Body of pancreas (tissue), 4 donors: ENCODE measurements around the gene OR52W1. TPM values are rescaled to one million over a fixed set of nuclear protein-coding genes. Genes with fewer than 3 reads are reported as not detected.

Experiments used
- ATAC-seq: fragments of 150-250 bp; one replicate; pipeline ENCODE4 v1.9.1; 2016
- DNase-seq, 4 donors: peaks; one replicate each; pipeline ENCODE4 v3.0.0-alpha.2; 2019
- H3K27ac ChIP-seq, 4 donors: fragments of 200-600 bp; sonication (generic); 1 replicate in 3 of 4; 2 replicates in 1 of 4; pipeline versions ENCODE4 v1.5.1 to v1.6.1; 2016 to 2019; ENCODE audit warnings: mild to moderate bottlenecking in 1 of 4, mixed read lengths in 1 of 4, moderate library complexity in 1 of 4
- H3K27me3 ChIP-seq, 2 donors: fragments of 200-600 bp; sonication (generic); one replicate each; pipeline ENCODE4 v1.6.0; 2016; ENCODE audit warnings: mild to moderate bottlenecking in 1 of 2
- H3K36me3 ChIP-seq, 2 donors: fragments of 200-600 bp; sonication (generic); replicated peaks in 1 of 2; 2 replicates each; pipeline ENCODE4 v1.5.1; 2016; ENCODE audit warnings: low read depth in 2 of 2; ENCODE audit not compliant: insufficient read depth in 1 of 2
- H3K4me1 ChIP-seq: fragments of 200-600 bp; sonication (generic); one replicate; pipeline ENCODE4 v1.6.0; 2016
- H3K4me3 ChIP-seq, 2 donors: fragments of 200-600 bp; sonication (generic); 1 replicate in 1 of 2; 2 replicates in 1 of 2; pipeline ENCODE4 v1.5.1; 2016 to 2019
- H3K9me3 ChIP-seq, 3 donors: fragments of 200-600 bp; sonication (generic); 1 replicate in 2 of 3; 2 replicates in 1 of 3; pipeline ENCODE4 v1.5.1; 2016
- CTCF ChIP-seq, 7 experiments: fragments of 450-650 bp in 4 of 7; fragments of 200-600 bp in 3 of 7; sonication (generic) in 3 of 7; IDR thresholded peaks; one replicate each; pipeline ENCODE4 v1.5.1; 2016 to 2019; ENCODE audit warnings: antibody characterized with exemption in 7 of 7
- POLR2A ChIP-seq, 3 donors: fragments of 450-650 bp; IDR thresholded peaks; one replicate each; pipeline ENCODE4 v1.6.1; 2016; ENCODE audit warnings: antibody characterized with exemption in 3 of 3, mild to moderate bottlenecking in 2 of 3
- WGBS, 2 donors: methylation state at CpG; one replicate each; pipeline ENCODE4 v1.1.5; 2017; 5-methylcytosine and 5-hydroxymethylcytosine counted together
- intact Hi-C: fragments of 100-400 bp; cut with DNase I; formaldehyde crosslinking; loops from one replicate; pipeline ENCODE4 v1.15.1; 2023
- total RNA-seq, 2 donors: library from RNA; depleted of rRNA; stranded (reverse); fragments of >200 nt; gene quantifications; one replicate each; pipeline ENCODE4 v1.1.0, GENCODE V29; 2016

The OR52W1 gene
- total RNA-seq, 2 donors from 2014 or later: not detected

DNA sequence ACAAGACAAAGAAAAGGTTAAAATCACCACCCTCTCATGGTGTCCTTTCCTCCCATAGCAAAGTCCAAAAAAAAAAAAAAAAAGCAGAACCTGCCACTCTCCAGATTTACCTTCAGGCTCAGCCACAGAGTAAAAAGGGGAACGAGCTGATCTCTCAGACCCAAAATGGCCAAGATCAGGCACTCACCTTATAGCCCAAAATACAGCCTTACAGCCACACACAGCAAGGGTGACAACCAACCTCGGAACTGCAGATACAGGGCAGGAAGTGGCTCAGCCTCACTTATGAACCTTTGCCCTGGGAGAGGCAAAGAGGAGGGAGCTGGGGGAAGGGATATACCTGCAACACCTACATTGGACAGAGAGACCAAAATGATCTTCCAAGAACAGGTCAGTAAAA lies 30.9 kb downstream of the OR52W1 start:
- TF ChIP-seq POLR2A (IDR thresholded peaks at IDR 0.05) (no peak), CTCF (IDR thresholded peaks at IDR 0.05) (no peak)
- Histone ChIP-seq H3K4me1 (peaks cover 28% of the 10 kb centered on the region), H3K27me3 (no peaks in the 10 kb centered on the region), H3K9me3 (no peaks in the 10 kb centered on the region), H3K4me3 (no peak overlapping the region), H3K27ac (no peak overlapping the region), H3K36me3 (no peaks in the 10 kb centered on the region)
- DNase-seq: no peak
- 17 to 42% methylated on average over 2 of the region's 2 CpGs for WGBS, 2 donors
- intact Hi-C loops: no loop called here
- ATAC-seq: no peak

DNA sequence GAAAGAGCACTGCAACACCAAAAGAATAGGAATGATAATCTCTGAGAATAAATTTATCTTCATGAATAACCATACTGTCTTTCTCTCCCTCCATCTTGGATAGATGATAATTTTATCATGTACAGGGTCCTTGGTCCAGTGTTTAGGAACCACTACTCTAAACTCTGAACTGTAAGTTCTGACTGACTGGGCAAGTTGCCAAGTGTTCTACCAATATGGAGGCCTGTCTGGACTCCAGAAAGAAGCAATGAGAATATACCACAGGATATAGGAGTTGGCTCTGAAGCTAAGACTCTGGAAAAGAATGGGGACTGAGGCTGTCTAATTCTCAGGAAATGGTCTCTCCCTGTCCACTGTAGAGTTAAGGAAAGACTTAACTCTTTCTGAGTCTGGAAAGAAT lies 33.9 kb downstream of the OR52W1 start:
- Histone ChIP-seq H3K36me3 (no peaks in the 10 kb centered on the region), H3K4me1 (peaks cover 20% of the 10 kb centered on the region), H3K27me3 (no peaks in the 10 kb centered on the region), H3K4me3 (no peak overlapping the region), H3K27ac (no peak overlapping the region), H3K9me3 (no peaks in the 10 kb centered on the region)
- TF ChIP-seq POLR2A (IDR thresholded peaks at IDR 0.05) (no peak), CTCF (IDR thresholded peaks at IDR 0.05) (no peak)
- DNase-seq: no peak
- ATAC-seq: no peak
- intact Hi-C loops: no loop called here

GRCh38 chr11:6233984-6234386 lies 35.0 kb downstream of the OR52W1 start:
- no peak for DNase-seq
- Histone ChIP-seq H3K27ac (peak overlapping the region; percentile 71 to 83 (median 78)), H3K9me3 (no peaks in the 10 kb centered on the region), H3K27me3 (no peaks in the 10 kb centered on the region), H3K4me3 (peak overlapping the region; percentile 53 to 72), H3K36me3 (no peaks in the 10 kb centered on the region), H3K4me1 (peaks cover 20% of the 10 kb centered on the region)
- intact Hi-C loops: no loop called here
- 0 to 1% methylated on average over 10 of the region's 10 CpGs for WGBS, 2 donors
- TF ChIP-seq POLR2A (IDR thresholded peaks at IDR 0.05) (no peak), CTCF (IDR thresholded peaks at IDR 0.05) (no peak)
- ATAC-seq: no peak

- H3K27ac ChIP-seq: peak within 1 kb of the TSS; percentile 71 to 94 (median 87)
- TF ChIP-seq CTCF (IDR thresholded peaks at IDR 0.05) (peak in 3 of 7 experiments; percentile 5 to 26 (median 10)), POLR2A (IDR thresholded peaks at IDR 0.05) (peak in 1 of 3 donors; percentile 26)
- peak; percentile 95 for ATAC-seq
- intact Hi-C loops: no loop called here
- no peaks in the 10 kb centered on the region for H3K9me3 ChIP-seq
- WGBS, 2 donors: 0% methylated on average over 45 to 61 of the region's 62 CpGs
- H3K27me3 ChIP-seq: no peaks in the 10 kb centered on the region
- no peaks in the 10 kb centered on the region for H3K36me3 ChIP-seq
- DNase-seq: peak; percentile 100
- H3K4me3 ChIP-seq: peak within 1 kb of the TSS; percentile 53 to 72
- H3K4me1 ChIP-seq: peaks cover 20% of the 10 kb centered on the region
These were observed 35.5 kb downstream of the OR52W1 start, which contains the start of gene FHIP1B for GRCh38 chr11:6234387-6235107. FHIP1B (minus strand) TSS chr11:6234636; CDS start chr11:6224516, 10,120 bp downstream.

DNA sequence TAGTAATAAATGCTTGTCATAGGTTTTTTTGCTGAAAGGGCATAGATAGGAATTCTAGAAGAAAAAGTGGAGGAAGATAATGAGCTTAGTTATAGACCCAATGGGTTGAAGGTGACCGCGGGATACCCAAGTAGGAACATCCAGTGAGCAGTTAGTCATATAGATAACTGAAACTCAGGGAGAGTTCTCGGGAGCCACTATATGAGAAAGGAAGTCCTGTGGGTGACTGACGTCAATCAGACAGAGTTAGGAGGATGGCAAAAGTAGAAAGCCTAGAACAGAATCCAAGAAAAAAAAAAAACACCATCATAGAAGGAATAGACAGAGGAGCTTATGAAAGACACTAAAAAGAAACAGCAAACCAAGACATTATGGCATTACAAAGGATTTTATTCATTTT lies 38.2 kb downstream of the OR52W1 start:
- no peak for DNase-seq
- WGBS, 2 donors: 72 to 84% methylated on average over 4 of the region's 4 CpGs

More for the DNA sequence above, 38.2 kb downstream of the OR52W1 start:
- intact Hi-C loops: no loop called here
- no peak overlapping the region for H3K4me3 ChIP-seq
- TF ChIP-seq POLR2A (IDR thresholded peaks at IDR 0.05) (no peak), CTCF (IDR thresholded peaks at IDR 0.05) (no peak)
- H3K27me3 ChIP-seq: no peaks in the 10 kb centered on the region
- H3K9me3 ChIP-seq: no peaks in the 10 kb centered on the region
- H3K4me1 ChIP-seq: peaks cover 20% of the 10 kb centered on the region
- no peak for ATAC-seq
- no peaks in the 10 kb centered on the region for H3K36me3 ChIP-seq
- no peak overlapping the region for H3K27ac ChIP-seq
